GM19455 (cell line): ENCODE measurements around the gene PLAGL2.
"Not testable (repeated sequence)": the region's sequence is repeated elsewhere in the genome, so short reads cannot be mapped to it uniquely, and the experiment has no call there.

Experiments
- ATAC-seq: cut with Tn5 transposase; IDR thresholded peaks from one replicate; pipeline ENCODE4 v1.9.1; 2021; ENCODE audit not compliant: unreplicated experiment

PLAGL2 gene

DNA sequence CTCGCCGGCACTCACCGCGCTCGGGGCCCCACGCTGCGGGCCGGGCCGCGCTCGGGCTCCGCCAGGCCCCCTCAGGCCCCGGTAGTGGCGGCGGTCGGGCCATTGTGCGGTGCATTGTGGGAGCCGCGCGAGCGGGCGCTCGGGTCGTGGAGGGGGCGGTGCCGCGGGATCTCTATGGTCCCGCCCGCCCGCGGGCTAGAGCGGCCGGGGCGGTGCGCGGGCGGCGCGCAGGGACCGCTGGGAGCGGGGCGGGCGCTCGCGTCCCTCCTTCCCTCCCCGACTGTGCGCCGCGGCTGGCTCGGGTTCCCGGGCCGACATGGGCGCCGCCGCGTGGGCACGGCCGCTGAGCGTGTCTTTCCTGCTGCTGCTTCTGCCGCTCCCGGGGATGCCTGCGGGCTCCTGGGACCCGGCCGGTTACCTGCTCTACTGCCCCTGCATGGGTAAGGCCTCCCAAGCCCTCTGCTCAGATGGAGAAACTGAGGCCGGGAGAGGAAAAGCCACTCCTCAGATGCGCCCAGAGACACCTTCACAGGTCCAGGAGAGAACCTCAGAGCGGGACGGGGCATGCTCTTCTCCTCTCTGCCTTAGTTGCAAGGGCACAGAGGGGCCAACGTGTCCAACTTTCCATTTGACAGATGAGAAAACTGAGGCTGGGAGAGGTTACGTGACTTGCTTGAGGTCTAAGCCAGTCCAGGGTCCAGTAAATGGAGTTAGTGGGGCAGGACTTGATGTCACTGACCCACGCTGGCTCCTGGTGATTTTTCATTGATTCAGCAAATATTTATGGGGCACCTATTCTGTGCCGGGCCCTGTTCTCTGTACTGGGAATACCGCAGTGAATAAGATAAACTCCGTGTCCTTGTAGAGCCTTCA is at the start of gene PLAGL2, which contains the start of gene POFUT1:
Gene PLAGL2 (minus strand): TSS at position 118 of the 873 bp plus-strand sequence. CDS start 5,565 bp downstream, outside the sequence.
Gene POFUT1 (plus strand): TSS at position 255 of the 873 bp plus-strand sequence. CDS start 62 bp downstream, at position 317.
- peak; percentile 84 for ATAC-seq

- no peak for ATAC-seq
These were observed 44.6 kb upstream of the PLAGL2 start for GRCh38 chr20:32252189-32252588.

GRCh38 chr20:32251470-32251869 is 43.9 kb upstream of the PLAGL2 start:
- no peak for ATAC-seq

DNA sequence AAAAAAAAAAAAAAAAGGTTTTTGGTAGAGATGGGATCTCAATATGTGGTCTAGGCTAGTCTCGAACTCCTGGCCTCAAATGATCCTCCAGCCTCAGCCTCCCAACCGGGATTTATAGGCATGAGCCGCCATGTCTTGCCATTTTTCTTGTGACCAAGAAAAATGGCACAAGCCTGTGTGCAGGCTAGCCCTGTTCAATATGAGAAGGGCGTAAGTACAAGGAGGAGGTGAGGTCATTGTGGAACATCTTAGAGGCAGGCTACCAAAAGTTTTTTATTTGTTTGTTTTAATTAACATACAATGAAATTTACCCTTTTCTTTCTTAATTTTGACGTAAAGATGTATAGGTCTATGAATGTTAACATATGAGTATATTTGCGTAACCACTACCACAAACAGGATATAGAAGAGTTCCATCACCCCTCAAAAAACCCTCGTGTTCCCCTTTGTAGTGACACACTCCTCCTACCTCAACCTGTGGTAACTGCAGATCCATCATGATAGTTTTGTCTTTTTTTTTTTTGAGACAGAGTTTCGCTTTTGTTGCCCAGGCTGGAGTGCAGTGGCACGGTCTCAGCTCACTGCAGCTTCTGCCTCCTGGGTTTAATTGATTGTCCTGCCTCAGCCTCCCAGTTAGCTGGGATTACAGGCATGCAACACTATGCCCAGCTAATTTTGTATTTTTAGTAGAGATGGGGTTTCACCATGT is 41.6 kb upstream of the PLAGL2 start:
- no peak for ATAC-seq

DNA sequence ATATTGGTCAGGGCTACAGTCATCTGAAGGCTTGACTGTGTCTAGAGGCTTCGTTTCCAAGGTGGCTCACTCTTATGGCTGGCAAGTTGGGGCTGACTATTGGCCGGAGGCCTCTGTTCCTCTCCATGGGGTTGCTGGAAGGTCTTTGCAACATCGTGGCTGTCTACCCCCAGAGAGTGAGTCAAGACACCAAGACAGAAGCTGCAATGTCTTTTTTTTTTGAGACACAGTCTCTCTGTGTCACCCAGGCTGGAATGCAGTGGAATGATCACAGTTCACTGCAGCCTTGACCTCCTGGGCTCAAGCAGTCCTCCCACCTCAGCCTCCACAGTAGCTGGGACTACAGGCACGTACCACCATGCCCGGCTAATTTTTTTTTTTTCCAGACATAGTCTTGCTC is 40.5 kb upstream of the PLAGL2 start:
- no peak for ATAC-seq

DNA sequence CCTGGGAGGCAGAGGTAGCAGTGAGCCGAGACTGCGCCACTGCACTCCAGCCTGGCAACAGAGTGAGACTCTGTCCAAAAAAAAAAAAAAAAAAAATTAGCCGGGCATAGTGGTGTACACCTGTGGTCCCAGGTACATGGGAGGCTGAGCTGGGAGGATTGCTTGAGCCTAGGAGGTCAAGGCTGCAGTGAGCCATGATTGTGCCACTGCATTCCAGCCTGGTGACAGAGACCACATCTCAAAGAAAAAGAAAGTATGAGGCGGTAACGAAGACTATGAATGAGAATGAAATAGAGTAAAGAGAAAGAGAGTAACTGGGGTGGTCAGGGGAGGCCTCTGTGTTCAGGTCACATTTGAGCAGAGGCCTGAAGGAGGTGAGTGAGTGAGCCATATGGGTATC is 38.7 kb upstream of the PLAGL2 start:
- not testable (repeated sequence) for ATAC-seq

DNA sequence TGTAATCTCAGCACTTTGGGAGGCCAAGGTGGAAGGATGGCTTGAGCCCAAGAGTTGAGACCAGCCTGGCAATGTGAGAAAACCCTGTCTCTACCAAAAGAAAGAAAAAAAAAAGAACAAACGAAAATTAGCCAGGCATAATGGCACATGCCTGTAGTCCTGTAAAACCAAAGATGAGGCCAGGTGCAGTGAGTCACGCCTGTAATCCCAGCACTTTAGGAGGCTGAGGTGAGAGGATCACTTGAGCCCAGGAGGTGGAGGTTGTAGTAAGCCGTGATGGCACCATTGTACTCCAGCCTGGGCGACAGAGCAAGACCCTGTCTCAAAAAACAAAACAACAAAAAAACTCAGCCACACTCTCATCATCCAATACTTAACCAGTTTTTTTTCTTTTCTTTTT is 37.4 kb upstream of the PLAGL2 start:
- no peak for ATAC-seq

- ATAC-seq, result no peak
These were observed 36.7 kb upstream of the PLAGL2 start for GRCh38 chr20:32244150-32244823.

DNA sequence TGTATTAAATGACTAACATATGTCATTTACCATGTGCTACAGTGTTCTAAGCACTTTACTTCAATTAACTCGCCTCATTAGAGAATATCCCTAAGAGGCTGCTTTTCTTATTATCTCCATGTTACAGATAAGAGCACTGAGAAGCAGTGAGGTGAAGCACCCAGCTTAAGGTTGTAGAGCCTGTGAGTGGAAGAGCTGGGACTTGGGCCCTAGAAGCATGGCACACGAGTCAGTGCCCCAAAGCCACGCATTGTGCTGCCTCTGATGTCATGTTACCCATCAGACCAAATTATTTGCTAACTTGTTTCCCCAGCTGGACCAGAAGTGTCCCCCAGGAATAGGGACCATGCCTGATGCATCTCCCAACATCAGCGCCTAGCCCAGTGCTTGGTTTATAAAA is 34.3 kb upstream of the PLAGL2 start:
- no peak for ATAC-seq

DNA sequence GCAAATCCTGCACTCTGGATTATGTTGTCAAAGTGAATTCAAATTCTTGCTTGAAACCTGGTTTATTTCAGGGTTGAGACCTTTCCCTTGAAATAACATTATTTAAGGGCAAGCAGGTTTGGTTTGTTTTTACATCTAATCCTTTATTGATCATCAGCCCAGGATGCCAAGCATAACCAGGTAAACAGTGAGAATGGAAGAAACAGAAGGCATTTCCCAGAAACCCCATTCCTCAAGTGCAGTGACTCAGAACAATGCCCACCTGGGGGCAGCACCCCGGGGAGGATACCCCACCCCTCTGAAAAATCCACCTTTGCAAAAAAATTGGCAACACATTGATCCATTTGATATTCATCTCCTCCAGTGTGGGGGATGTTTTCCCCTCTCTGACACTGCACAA is 32.7 kb upstream of the PLAGL2 start:
- no peak for ATAC-seq

DNA sequence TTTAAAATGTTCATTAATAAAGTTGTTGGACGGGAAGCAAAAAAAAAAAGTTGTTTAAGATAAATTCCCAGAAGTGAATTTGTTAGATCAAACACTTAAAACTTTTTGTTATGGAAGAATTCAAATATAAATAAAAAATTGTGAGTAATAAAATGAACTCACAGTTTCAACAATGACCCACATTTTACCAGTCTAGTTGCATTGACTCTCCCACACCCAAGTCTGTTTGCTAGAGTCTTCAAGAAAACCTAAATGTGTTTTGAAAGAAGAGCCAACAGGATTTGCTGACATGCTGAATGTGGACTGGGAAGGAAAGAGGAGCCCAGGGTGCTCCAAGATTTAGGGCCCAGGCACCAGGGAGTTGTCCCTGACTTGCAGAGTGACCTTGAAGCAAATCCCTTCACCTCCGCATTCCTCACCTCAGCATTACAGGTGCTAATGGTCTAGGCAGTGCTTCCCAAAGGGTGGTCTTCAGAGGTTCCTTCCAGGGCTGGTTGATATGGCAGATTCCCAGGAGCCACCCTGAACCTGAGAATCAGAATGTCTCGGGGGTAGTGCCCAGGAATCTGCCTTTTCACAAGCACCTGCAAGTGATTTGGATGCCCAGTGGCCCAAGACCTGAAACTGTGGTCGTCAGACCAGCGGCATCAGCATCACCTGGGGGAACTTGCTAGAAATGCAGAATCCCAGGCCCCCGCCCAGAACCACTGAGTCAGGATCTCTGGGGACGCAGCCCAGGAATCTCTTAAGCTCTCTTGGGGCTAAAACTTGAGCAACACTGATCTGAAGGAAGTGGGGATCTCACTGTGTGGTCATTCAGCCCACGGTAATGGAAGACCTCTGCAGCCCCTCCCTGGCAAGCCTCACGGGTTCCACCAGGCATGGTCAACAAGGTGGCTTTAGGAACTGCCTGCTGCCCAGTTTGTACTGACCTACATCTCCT is 31.2 kb upstream of the PLAGL2 start:
- ATAC-seq, result no peak

DNA sequence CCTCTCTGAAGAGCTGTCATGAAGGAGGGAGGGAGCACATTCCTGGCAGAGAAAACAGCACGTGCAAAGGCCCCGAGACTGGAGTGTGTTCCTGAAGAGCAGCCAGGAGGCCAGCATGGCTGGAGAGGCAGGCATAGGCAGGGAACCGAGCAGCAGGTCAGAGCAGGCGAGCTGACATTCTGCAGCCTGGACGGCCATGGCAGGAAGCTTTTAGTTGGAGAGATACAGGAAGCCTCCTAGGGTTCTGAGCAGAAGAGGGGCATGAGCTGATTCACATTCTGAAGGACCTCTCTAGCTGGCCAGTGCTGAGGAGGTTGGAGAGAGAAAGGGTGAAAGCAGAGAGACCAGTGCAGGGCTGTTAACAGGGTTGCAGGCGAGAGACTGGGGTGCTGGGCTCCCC is 29.9 kb upstream of the PLAGL2 start:
- ATAC-seq, result no peak

- ATAC-seq, result no peak
These were observed 29.3 kb upstream of the PLAGL2 start for GRCh38 chr20:32236819-32237218.

- ATAC-seq, result no peak
These were observed 28.5 kb upstream of the PLAGL2 start for GRCh38 chr20:32236048-32236533.

DNA sequence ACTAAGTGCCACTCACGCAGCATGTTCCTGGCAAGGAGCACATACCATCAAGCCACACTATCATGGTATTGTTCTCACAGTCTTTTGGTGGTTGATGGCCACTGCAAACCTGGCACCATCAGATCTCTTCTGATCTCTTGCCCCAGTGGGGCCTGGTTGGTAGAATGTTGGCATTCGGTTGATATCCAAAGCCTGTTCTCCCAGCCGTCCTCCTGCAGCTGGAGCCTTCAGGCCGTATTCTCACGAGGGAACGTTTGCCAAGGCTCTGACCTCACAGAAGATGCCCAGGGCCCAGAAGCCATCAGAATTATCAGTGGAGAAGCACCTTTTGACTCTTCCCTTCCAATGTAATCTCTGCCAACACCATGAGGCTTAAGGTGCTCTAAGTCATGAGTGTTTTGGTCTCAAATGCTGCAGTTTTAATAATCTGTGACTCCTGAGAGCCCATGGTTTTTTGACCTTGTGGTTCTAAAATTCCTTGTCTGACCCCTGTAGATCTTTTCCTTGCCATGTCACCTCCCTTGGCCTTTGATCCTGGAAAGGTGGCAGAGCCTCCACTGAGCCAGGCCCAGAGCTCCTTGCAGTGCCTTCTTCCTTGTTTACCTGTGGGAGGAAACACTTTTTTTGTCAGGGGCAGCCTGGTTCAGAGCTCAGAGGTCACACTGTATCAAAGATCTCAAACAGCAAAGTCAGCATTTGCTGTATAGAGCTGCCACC is 27.9 kb upstream of the PLAGL2 start:
- no peak for ATAC-seq

GRCh38 chr20:32234135-32234808 is 26.7 kb upstream of the PLAGL2 start:
- no peak for ATAC-seq

- no peak for ATAC-seq
These were observed 25.7 kb upstream of the PLAGL2 start for GRCh38 chr20:32233286-32233685.

GRCh38 chr20:32232326-32232886 is 24.9 kb upstream of the PLAGL2 start:
- ATAC-seq, result no peak

- ATAC-seq, result no peak
These were observed 24.3 kb upstream of the PLAGL2 start for GRCh38 chr20:32231847-32232246.
